ENCODE results near the gene SLC23A3. TPM values are rescaled to one million over a fixed set of nuclear protein-coding genes. Genes with fewer than 3 reads are reported as not detected.
A peak's percentile ranks its signal among the peaks of the same experiment; 100 is the strongest.

Gene SLC23A3
- total and polyA plus RNA-seq, 9 of the 15 experiments (the other 6 are each of a cell fraction or from before 2014, with no cell fraction given) = 0.06 to 0.64 (median 0.16) TPM

DNA sequence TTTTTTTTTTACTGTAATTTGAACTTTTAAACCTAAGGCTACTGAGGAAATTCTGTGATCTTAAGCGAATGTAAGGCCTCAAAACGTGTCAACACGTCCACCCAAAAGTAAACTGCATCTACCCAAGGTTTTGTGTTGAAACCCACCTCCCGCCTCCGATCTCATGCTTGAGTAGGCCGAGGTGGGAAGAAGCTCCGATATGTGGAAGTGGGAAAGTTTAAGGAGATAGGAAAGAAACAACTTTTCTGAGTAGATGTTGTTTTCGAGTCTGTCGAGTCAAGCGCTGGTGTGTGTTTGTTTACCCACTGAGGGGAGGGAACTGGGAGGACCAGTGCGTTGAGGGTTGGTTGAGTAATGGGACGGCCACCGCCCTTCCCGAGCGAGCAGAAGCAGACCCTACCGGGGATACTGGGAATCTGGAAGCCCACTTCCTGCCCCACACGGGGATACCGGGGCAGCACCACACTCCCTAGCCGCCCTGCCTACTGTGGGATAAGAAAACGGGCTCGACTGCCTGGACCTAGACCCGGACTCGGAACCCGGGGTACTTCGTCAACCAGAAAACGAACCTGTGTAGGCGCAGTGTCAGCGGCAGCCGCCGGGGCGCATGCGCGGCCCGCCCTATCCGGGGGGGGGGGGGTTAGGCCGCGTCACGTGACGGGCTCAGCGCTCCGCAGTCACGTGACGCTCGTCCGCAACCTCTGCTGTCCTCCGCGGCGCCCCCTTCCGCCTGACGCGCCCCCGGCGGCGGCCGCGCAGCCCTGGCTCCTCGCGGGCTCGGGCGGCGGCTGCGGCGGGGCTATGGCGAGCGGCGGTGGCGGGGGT is 7.9 kb upstream of the SLC23A3 start, which contains the start of gene RETREG2 (continued):
- TF ChIP-seq PHB2 (IDR thresholded peaks at IDR 0.05; ENCODE audit: low read depth) = no peak
- no peak for TF ChIP-seq BCLAF1 (IDR thresholded peaks at IDR 0.05; ENCODE audit: borderline replicate concordance in 1 of 2, control insufficient read depth in 1 of 2, low read depth in 2 of 2, low read length in 1 of 2)
- no peak for TF ChIP-seq CBX8 (IDR thresholded peaks at IDR 0.05; ENCODE audit: borderline replicate concordance, extremely low read depth, low read depth, low read length, poor library complexity, severe bottlenecking)
- no peak for TF ChIP-seq XRCC3 (IDR thresholded peaks at IDR 0.05)
- TF ChIP-seq SPI1 (IDR thresholded peaks at IDR 0.05; ENCODE audit: borderline replicate concordance, low read depth, low read length) = peak; percentile 48; the same call in 1 of the 2 replicates
- TF ChIP-seq ZNF583 (CRISPR knock-in tag; IDR thresholded peaks at IDR 0.05) = no peak
- TF ChIP-seq SAFB2 (IDR thresholded peaks at IDR 0.05; ENCODE audit: borderline replicate concordance, low read depth, low read length, severe bottlenecking) = no peak
- no peak for TF ChIP-seq FUS (optimal IDR thresholded peaks at IDR 0.05; ENCODE audit: low read depth, low read length)
- TF ChIP-seq SRSF1 (IDR thresholded peaks at IDR 0.05; ENCODE audit: low read depth, low read length) = no peak
- peak; percentile 41 for TF ChIP-seq HCFC1 (IDR thresholded peaks at IDR 0.05; ENCODE audit: low read depth, low read length)
- no peak for TF ChIP-seq RBM34 (IDR thresholded peaks at IDR 0.05; ENCODE audit: borderline replicate concordance, insufficient read depth, low read length)
- peak; percentile 76 for TF ChIP-seq TAF9B (IDR thresholded peaks at IDR 0.05; ENCODE audit: partially characterized antibody)
- TF ChIP-seq SRSF9 (IDR thresholded peaks at IDR 0.05; ENCODE audit: borderline replicate concordance, low read depth, low read length) = no peak
- no peak for TF ChIP-seq ZNF23 (CRISPR knock-in tag; IDR thresholded peaks at IDR 0.05)
- TF ChIP-seq TEAD1 (CRISPR knock-in tag; IDR thresholded peaks at IDR 0.05) = no peak
- no peak for TF ChIP-seq ZNF668 (CRISPR knock-in tag; IDR thresholded peaks at IDR 0.05)
- peak; percentile 52 for TF ChIP-seq NBN (IDR thresholded peaks at IDR 0.05; ENCODE audit: low read depth)
- no peak for TF ChIP-seq NCOA2 (IDR thresholded peaks at IDR 0.05; ENCODE audit: partially characterized antibody in 2 of 2)
- no peak for TF ChIP-seq ATF1 (CRISPR knock-in tag; IDR thresholded peaks at IDR 0.05)
- peak; percentile 72 for TF ChIP-seq ATF1 (tag; IDR thresholded peaks at IDR 0.05)
- TF ChIP-seq SUPT5H (IDR thresholded peaks at IDR 0.05) = peak; percentile 80
- peak; percentile 75; the same call in 1 of the 2 replicates for TF ChIP-seq PHF8 (IDR thresholded peaks at IDR 0.05; ENCODE audit: borderline replicate concordance, low read length)
- TF ChIP-seq, protein P1, sequence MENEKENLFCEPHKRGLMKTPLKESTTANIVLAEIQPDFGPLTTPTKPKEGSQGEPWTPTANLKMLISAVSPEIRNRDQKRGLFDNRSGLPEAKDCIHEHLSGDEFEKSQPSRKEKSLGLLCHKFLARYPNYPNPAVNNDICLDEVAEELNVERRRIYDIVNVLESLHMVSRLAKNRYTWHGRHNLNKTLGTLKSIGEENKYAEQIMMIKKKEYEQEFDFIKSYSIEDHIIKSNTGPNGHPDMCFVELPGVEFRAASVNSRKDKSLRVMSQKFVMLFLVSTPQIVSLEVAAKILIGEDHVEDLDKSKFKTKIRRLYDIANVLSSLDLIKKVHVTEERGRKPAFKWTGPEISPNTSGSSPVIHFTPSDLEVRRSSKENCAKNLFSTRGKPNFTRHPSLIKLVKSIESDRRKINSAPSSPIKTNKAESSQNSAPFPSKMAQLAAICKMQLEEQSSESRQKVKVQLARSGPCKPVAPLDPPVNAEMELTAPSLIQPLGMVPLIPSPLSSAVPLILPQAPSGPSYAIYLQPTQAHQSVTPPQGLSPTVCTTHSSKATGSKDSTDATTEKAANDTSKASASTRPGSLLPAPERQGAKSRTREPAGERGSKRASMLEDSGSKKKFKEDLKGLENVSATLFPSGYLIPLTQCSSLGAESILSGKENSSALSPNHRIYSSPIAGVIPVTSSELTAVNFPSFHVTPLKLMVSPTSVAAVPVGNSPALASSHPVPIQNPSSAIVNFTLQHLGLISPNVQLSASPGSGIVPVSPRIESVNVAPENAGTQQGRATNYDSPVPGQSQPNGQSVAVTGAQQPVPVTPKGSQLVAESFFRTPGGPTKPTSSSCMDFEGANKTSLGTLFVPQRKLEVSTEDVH (IDR thresholded peaks at IDR 0.05; ENCODE audit: low read depth, partially characterized antibody) = no peak
